ENCODE results near the gene SLIT1.

The SLIT1 gene

DNA sequence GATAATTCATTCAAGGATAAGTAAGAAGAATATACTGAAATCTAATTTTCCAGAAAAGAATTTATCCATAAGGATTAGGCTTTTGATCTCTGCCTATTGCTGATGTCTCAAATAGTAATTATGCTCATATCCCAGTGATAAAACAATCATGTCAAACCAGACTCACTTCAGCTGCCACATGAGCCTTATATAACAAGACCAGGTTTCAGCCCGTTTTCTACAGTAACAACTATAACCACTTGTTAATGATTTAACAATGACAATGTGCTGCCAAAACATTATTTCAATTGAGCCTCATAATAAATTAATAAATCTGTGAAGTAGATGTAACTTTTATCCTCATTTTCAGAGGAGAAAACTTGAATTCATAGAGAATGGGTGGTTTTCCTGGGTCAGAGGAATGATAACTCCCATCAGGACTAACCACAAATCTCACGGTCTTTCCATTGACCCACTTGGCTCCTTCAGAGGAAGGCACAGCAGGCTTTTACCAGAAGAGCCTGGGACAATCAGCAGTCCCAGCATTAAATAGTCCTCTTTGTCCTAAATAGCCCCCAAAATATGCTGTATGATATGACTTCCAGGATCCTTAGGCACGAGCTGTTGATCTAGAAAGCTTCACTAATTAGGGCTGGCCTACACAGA lies 42.5 kb upstream of the SLIT1 start:
- in situ Hi-C loops (cut with HindIII; ENCODE audit: low sequenced_read_pairs) = no loop called here
- DNase-seq (ENCODE audit: low read depth) = no peak
- H3K4me3 ChIP-seq (ENCODE audit: low read depth, low read length) = no peak overlapping the region
- no peak for TF ChIP-seq CTCF (IDR thresholded peaks at IDR 0.05; ENCODE audit: low read depth, low read length, missing control alignments)

DNA sequence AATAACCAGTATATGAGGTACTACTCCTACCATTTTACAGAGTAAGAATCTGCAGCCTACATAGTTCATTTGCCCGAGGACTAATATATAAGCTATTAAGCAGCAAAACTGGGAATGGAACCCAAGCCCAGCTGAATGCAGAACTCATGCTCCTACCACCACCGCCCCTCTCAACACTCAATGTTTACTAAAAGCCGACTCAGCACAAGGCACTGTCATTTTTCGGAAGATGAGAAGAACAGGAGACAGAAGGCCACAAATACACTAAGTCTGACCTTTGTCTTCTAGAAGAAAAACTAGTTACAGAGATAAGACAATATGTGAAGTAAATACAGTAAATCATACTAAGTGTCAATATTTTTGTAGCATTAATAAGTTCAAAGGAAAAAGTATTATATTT lies 40.6 kb upstream of the SLIT1 start:
- in situ Hi-C loops (cut with HindIII; ENCODE audit: low sequenced_read_pairs) = no loop called here
- H3K4me3 ChIP-seq (ENCODE audit: low read depth, low read length) = no peak overlapping the region
- TF ChIP-seq CTCF (IDR thresholded peaks at IDR 0.05; ENCODE audit: low read depth, low read length, missing control alignments) = no peak
- DNase-seq (ENCODE audit: low read depth) = no peak

DNA sequence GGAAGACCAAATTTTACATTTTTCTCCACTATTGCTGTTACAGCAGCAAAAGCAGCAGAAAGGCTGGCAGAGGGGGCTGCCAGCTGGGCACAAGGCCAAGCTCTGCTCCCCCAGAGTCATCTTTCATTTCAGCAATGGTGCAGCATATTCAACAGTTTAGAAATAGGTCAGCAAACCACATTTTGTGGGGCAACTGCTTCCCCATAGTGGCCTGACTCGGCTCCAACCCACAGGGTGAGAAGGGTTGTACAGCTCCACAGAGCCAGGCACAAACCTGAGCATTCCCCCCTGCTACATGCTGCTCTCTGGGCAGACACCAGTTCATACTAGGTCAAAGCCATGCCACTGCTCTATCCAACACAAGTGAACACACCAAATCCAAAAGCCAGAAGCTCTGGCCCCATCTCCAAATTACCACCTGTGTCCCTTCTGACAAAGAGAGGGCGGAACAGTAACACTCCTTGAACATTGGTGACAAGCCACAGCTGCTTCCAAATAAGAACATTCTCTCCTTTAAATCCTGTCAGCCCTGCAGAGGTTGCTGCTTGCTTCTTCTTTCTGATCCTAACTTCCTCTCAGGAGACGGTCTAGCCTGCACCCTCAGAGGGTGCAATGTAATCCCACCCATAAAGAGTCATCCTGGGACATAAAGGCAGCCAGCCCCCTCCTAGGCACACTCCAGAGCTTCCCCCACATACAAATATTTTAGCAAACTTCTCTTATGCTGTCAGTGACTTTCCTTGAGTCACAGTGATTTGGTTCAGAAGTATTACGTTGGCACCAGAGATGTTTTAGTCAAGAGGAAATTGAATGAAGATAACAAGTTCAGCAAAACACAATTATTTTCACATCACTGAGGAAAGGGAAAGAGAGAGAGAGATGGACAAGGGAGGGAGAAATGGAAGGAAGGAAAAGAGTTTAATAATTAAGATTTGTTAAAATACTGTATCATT lies 39.0 kb upstream of the SLIT1 start:
- no peak for TF ChIP-seq CTCF (IDR thresholded peaks at IDR 0.05; ENCODE audit: low read depth, low read length, missing control alignments)
- H3K4me3 ChIP-seq (ENCODE audit: low read depth, low read length) = no peak overlapping the region
- in situ Hi-C loops (cut with HindIII; ENCODE audit: low sequenced_read_pairs) = no loop called here
- DNase-seq (ENCODE audit: low read depth) = no peak

- H3K4me3 ChIP-seq (ENCODE audit: low read depth, low read length) = no peak overlapping the region
- TF ChIP-seq CTCF (IDR thresholded peaks at IDR 0.05; ENCODE audit: low read depth, low read length, missing control alignments) = no peak
- in situ Hi-C loops (cut with HindIII; ENCODE audit: low sequenced_read_pairs) = no loop called here
- no peak for DNase-seq (ENCODE audit: low read depth)
These were observed 36.7 kb upstream of the SLIT1 start for GRCh38 chr10:97222326-97222961.

- in situ Hi-C loops (cut with HindIII; ENCODE audit: low sequenced_read_pairs) = no loop called here
- TF ChIP-seq CTCF (IDR thresholded peaks at IDR 0.05; ENCODE audit: low read depth, low read length, missing control alignments) = no peak
- no peak overlapping the region for H3K4me3 ChIP-seq (ENCODE audit: low read depth, low read length)
- no peak for DNase-seq (ENCODE audit: low read depth)
These were observed 34.6 kb upstream of the SLIT1 start for GRCh38 chr10:97220355-97220754.

DNA sequence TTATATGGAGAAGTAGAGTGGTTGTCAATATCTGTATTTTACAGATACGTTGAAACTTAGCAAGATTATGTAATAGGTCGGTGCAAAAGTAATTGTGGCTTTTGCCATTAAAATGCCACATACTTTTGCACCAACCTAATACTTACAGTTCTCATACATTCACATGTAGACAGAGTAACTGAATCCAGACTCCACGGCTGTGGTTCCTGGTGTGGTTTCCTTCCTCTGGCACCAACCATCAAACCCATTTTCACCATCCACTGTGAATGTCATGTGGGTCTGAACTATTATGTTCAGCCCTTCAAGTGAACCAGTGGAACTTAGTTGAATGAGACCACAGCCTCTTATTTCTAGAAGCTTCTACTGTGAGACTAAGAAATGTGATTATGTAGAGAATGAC lies 31.5 kb upstream of the SLIT1 start:
- DNase-seq (ENCODE audit: low read depth) = no peak
- H3K4me3 ChIP-seq (ENCODE audit: low read depth, low read length) = no peak overlapping the region
- in situ Hi-C loops (cut with HindIII; ENCODE audit: low sequenced_read_pairs) = no loop called here
- TF ChIP-seq CTCF (IDR thresholded peaks at IDR 0.05; ENCODE audit: low read depth, low read length, missing control alignments) = no peak
